ENCODE data around the gene FAM20C.

DNA sequence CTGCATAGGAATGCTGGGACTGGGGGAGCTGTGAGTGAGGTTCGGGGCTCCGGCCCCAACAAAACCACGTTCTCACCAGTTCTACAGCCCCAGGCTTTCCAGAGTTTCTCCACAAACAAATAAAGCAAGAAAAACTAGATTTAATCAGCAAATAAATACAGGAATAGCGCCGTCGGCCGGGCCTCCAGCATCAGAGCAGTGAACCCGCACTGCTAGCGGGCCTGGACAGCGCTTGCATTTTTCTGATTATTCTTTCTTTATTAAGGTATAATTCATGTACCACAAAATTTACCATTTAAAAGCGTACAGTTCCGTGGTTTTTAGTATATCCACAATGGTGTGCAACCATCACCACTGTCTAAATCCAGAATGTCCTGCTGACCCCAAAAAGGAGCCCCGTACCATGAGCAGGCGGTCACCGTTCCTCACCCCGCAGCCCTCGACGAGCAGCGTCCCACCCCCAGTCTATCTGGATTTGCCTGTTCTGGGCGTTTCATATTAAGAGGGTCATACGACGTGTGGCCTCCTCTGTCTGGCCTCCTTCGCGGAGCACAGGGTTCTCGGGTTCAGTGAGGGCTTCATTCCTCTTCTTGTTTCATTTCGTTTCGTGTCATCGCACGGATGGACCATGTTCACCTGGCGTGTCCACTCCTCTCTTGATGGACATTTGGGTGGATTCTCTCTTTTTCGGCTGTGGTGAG lies 62.1 kb downstream of the FAM20C start:
- TF ChIP-seq, protein P1, sequence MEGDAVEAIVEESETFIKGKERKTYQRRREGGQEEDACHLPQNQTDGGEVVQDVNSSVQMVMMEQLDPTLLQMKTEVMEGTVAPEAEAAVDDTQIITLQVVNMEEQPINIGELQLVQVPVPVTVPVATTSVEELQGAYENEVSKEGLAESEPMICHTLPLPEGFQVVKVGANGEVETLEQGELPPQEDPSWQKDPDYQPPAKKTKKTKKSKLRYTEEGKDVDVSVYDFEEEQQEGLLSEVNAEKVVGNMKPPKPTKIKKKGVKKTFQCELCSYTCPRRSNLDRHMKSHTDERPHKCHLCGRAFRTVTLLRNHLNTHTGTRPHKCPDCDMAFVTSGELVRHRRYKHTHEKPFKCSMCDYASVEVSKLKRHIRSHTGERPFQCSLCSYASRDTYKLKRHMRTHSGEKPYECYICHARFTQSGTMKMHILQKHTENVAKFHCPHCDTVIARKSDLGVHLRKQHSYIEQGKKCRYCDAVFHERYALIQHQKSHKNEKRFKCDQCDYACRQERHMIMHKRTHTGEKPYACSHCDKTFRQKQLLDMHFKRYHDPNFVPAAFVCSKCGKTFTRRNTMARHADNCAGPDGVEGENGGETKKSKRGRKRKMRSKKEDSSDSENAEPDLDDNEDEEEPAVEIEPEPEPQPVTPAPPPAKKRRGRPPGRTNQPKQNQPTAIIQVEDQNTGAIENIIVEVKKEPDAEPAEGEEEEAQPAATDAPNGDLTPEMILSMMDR (conservative IDR thresholded peaks at IDR 0.05 in 1 of 2, IDR thresholded peaks at IDR 0.05 in 1 of 2; ENCODE audit: extremely low read depth in 1 of 2, insufficient read depth in 1 of 2, low read depth in 1 of 2, low read length in 2 of 2), result no peak
- no peak for TF ChIP-seq EZH2 (IDR thresholded peaks at IDR 0.05; ENCODE audit: borderline replicate concordance, low read length)

Data from mammary epithelial cell (primary cell).